ENCODE results near the gene RETSAT. TPM values are rescaled to one million over a fixed set of nuclear protein-coding genes. Genes with fewer than 3 reads are reported as not detected.
"Not testable (repeated sequence)": the region's sequence is repeated elsewhere in the genome, so short reads cannot be mapped to it uniquely, and the experiment has no call there.

Gene RETSAT
- total RNA-seq, 1 experiment from 2014 or later: 28.4 TPM

DNA sequence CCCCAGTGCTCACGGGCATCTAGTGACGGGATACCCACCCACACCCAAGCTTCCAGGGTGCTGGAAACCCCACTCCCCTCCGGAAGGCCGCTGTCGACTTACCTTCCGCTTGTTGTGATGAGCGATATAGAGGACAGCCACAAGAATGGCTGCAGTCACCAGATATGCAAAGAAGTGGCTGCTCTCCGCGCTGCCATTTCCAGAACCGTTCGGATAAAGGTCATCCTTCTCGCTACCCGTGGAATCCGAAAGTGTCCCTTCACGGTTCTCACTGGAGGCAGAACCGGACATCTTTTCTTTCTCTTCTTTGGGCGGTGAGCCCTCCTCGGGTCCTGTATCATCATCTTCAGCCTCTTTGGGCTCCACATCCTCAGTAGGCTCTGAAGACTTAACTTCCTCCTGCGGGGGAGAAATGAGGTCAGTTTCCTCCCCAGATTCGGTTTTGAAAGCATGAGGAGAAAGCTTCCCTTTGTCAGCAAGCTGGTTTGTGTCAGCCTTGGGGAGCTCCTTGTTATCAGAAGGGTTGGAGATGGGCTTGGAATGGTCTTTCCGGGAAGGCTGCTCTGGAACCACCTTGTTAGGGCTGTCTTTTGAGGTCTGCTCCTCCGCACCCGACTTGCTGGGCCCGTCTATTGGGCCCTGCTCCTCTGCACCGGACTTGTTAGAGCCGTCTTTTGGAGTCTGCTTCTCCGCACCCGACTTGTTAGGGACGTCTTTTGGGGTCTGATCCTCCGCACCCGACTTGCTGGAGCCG lies 27.7 kb downstream of the RETSAT start:
- peak overlapping the region; percentile 87 for H3K4me3 ChIP-seq (ENCODE audit: low read depth, low read length, poor library complexity, severe bottlenecking)
- H3K27me3 ChIP-seq (replicated peaks; ENCODE audit: insufficient read depth, low read depth, low read length, poor library complexity): no peaks in the 10 kb centered on the region
- peak overlapping the region; percentile 86 for H3K27ac ChIP-seq (ENCODE audit: low read depth, low read length, poor library complexity, severe bottlenecking)
- peaks cover 29% of the 10 kb centered on the region for H3K36me3 ChIP-seq (ENCODE audit: insufficient read depth, low read length, poor library complexity, severe bottlenecking)
- DNase-seq (ENCODE audit: low spot score): peak; percentile 17
- intact Hi-C loops (cut with micrococcal nuclease; ENCODE audit: unreplicated experiment): loop anchor here (10.0 kb wide), 1 partner anchor 218 kb away; no protein-coding TSS in a partner anchor
- peaks cover 17% of the 10 kb centered on the region for H3K4me1 ChIP-seq (ENCODE audit: insufficient read depth, low read length, poor library complexity, severe bottlenecking)
- ChIA-PET CTCF (interaction anchor here (0.6 to 0.7 kb wide), 2 partner anchors 296 to 488 kb away, joined by 3 read pairs; no protein-coding TSS in a partner anchor), POLR2A (ENCODE audit: low non-redundant PET) (no interaction called here)
- no peak for TF ChIP-seq EZH2 (IDR thresholded peaks at IDR 0.05; ENCODE audit: borderline replicate concordance, low read depth, low read length, poor library complexity, severe bottlenecking)
- TF ChIP-seq, protein P1, sequence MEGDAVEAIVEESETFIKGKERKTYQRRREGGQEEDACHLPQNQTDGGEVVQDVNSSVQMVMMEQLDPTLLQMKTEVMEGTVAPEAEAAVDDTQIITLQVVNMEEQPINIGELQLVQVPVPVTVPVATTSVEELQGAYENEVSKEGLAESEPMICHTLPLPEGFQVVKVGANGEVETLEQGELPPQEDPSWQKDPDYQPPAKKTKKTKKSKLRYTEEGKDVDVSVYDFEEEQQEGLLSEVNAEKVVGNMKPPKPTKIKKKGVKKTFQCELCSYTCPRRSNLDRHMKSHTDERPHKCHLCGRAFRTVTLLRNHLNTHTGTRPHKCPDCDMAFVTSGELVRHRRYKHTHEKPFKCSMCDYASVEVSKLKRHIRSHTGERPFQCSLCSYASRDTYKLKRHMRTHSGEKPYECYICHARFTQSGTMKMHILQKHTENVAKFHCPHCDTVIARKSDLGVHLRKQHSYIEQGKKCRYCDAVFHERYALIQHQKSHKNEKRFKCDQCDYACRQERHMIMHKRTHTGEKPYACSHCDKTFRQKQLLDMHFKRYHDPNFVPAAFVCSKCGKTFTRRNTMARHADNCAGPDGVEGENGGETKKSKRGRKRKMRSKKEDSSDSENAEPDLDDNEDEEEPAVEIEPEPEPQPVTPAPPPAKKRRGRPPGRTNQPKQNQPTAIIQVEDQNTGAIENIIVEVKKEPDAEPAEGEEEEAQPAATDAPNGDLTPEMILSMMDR (conservative IDR thresholded peaks at IDR 0.05; ENCODE audit: low read depth, low read length): no peak
- no peaks in the 10 kb centered on the region for H3K9me3 ChIP-seq (ENCODE audit: low read depth, low read length, poor library complexity, severe bottlenecking)
- BruUV-seq (replicated peaks): TSS peak; percentile 35

DNA sequence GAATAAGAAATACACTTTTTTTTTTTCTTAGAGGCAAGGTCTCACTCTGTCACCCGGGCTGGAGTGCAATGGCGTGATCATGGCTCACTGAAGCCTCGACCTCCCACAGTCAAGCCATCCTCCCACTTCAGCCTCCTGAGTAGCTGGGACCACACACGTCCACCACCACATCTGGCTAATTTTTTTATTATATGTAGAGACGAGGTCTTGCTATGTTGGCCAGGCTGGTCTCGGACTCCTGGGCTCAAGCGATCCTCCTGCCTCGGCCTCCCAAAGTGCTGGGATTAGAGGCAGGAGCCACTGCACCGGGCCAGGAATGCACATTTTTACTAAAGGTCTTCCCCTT lies 28.9 kb downstream of the RETSAT start:
- ChIA-PET POLR2A (ENCODE audit: low non-redundant PET) (no interaction called here), CTCF (no interaction called here)
- no peaks in the 10 kb centered on the region for H3K9me3 ChIP-seq (ENCODE audit: low read depth, low read length, poor library complexity, severe bottlenecking)
- TF ChIP-seq EZH2 (IDR thresholded peaks at IDR 0.05; ENCODE audit: borderline replicate concordance, low read depth, low read length, poor library complexity, severe bottlenecking): no peak
- TF ChIP-seq, protein P1 (conservative IDR thresholded peaks at IDR 0.05; ENCODE audit: low read depth, low read length): no peak
- BruUV-seq (replicated peaks): no TSS peak
- peaks cover 17% of the 10 kb centered on the region for H3K4me1 ChIP-seq (ENCODE audit: insufficient read depth, low read length, poor library complexity, severe bottlenecking)
- no peak for DNase-seq (ENCODE audit: low spot score)
- H3K27ac ChIP-seq (ENCODE audit: low read depth, low read length, poor library complexity, severe bottlenecking): no peak overlapping the region
- no peaks in the 10 kb centered on the region for H3K27me3 ChIP-seq (replicated peaks; ENCODE audit: insufficient read depth, low read depth, low read length, poor library complexity)
- intact Hi-C loops (cut with micrococcal nuclease; ENCODE audit: unreplicated experiment): loop anchor here (10.0 kb wide), 1 partner anchor 219 kb away; no protein-coding TSS in a partner anchor
- peak overlapping the region; percentile 87 for H3K4me3 ChIP-seq (ENCODE audit: low read depth, low read length, poor library complexity, severe bottlenecking)
- H3K36me3 ChIP-seq (ENCODE audit: insufficient read depth, low read length, poor library complexity, severe bottlenecking): peaks cover 39% of the 10 kb centered on the region

DNA sequence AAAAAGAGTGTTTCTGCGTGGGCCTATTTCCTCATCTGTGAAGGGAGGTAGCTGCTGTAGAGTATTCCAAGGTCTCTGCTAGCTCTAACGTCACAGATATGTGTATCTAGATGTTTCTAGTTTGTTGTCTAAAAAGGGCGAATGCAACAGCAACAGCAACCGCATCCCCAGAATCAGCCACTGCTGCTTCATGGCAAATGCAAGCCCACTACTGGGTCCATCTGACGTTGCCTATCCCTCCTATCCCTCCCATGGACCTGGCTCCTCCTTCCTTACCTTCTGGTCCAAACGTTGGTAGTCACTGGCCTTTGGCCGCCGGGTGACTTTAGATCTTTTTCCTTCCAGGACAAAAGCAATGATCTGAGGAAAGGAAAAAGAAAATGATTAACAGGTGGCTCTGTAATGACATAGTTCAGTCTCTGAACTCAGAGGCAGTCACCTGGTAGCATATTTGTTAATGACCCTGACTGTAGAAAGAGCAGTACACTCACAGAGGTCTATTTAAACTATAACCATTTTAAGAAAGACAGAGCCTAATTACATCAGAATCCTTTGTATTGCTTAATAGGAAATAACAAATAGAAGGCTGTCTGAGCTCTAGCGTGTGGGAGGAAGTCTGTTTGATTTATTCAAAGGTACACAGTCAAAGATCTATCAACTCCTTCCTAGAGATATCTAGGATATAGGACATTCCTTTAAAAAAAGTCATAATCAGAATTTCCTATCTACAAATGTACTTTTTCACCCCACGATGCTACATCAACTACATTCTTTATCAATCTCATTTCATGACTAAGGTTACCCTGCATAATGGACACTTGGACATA lies 29.5 kb downstream of the RETSAT start:
- Histone ChIP-seq H3K36me3 (ENCODE audit: insufficient read depth, low read length, poor library complexity, severe bottlenecking) (peaks cover 44% of the 10 kb centered on the region), H3K27ac (ENCODE audit: low read depth, low read length, poor library complexity, severe bottlenecking) (no peak overlapping the region), H3K4me3 (ENCODE audit: low read depth, low read length, poor library complexity, severe bottlenecking) (peak overlapping the region; percentile 87), H3K9me3 (ENCODE audit: low read depth, low read length, poor library complexity, severe bottlenecking) (no peaks in the 10 kb centered on the region), H3K27me3 (replicated peaks; ENCODE audit: insufficient read depth, low read depth, low read length, poor library complexity) (no peaks in the 10 kb centered on the region), H3K4me1 (ENCODE audit: insufficient read depth, low read length, poor library complexity, severe bottlenecking) (peaks cover 17% of the 10 kb centered on the region)
- TF ChIP-seq, protein P1 (conservative IDR thresholded peaks at IDR 0.05; ENCODE audit: low read depth, low read length): no peak
- intact Hi-C loops (cut with micrococcal nuclease; ENCODE audit: unreplicated experiment): loop anchor here (10.0 kb wide), 1 partner anchor 220 kb away; no protein-coding TSS in a partner anchor
- DNase-seq (ENCODE audit: low spot score): no peak
- POLR2A ChIA-PET (ENCODE audit: low non-redundant PET): no interaction called here
- CTCF ChIA-PET: interaction anchor here (0.7 kb wide), 1 partner anchor 280 kb away, joined by 3 read pairs; no protein-coding TSS in a partner anchor
- no TSS peak for BruUV-seq (replicated peaks)

DNA sequence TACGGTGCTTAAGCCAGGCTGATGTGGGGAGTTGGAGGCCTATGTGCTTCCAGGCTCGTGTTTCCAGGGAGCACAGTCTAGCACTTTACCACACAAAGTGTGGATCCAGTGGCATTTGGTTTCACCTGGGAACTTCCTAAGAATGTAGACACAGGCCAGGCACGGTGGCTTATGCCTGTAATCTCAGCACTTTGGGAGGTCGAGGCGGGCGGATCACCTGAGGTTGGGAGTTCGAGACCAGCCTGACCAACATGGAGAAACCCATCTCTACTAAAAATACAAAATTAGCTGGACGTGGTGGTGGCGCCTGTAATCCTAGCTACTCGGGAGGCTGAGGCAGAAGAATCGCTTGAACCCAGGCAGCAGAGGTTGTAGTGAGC lies 30.4 kb downstream of the RETSAT start:
- not testable (repeated sequence) for DNase-seq (ENCODE audit: low spot score); H3K4me3 ChIP-seq (ENCODE audit: low read depth, low read length, poor library complexity, severe bottlenecking); H3K27ac ChIP-seq (ENCODE audit: low read depth, low read length, poor library complexity, severe bottlenecking); H3K27me3 ChIP-seq (replicated peaks; ENCODE audit: insufficient read depth, low read depth, low read length, poor library complexity); H3K9me3 ChIP-seq (ENCODE audit: low read depth, low read length, poor library complexity, severe bottlenecking); BruUV-seq (replicated peaks)
- ChIA-PET POLR2A (ENCODE audit: low non-redundant PET) (interaction anchor here (0.5 kb wide), 1 partner anchor 15 kb away, joined by 3 read pairs; no protein-coding TSS in a partner anchor), CTCF (interaction anchor here (0.7 kb wide), 1 partner anchor 279 kb away, joined by 3 read pairs; no protein-coding TSS in a partner anchor)
- intact Hi-C loops (cut with micrococcal nuclease; ENCODE audit: unreplicated experiment): loop anchor here (10.0 kb wide), 1 partner anchor 221 kb away; no protein-coding TSS in a partner anchor
- H3K36me3 ChIP-seq (ENCODE audit: insufficient read depth, low read length, poor library complexity, severe bottlenecking): peaks cover 44% of the 10 kb centered on the region
- peaks cover 15% of the 10 kb centered on the region for H3K4me1 ChIP-seq (ENCODE audit: insufficient read depth, low read length, poor library complexity, severe bottlenecking)

Measured in A673 (cell line).